ENCODE data around the gene MEIS3.

- TF ChIP-seq CTCF (conservative IDR thresholded peaks at IDR 0.05) (no peak), ZFX (IDR thresholded peaks at IDR 0.05) (no peak)
Observed at GRCh38 chr19:47417107-47417745, 2.1 kb downstream of the MEIS3 start.

Measured in C4-2B (cell line).